Left lobe of liver (tissue), 2 donors: Measurements from ENCODE around the gene NME4. TPM values are rescaled to one million over a fixed set of nuclear protein-coding genes. Genes with fewer than 3 reads are reported as not detected.

Source experiments
- ATAC-seq: fragments of 200-7000 bp; cut with Tn5 transposase; one replicate; pipeline ENCODE4 v1.9.1; 2020; ENCODE audit warnings: mild to moderate bottlenecking, moderate library complexity
- DNase-seq: peaks from one replicate; pipeline ENCODE4 v3.0.0-alpha.2; 2020; ENCODE audit warnings: low spot score
- total RNA-seq: library from RNA; stranded (reverse); gene quantifications from one replicate; pipeline ENCODE4 v1.2.1, GENCODE V29; 2021
- donor health status: DM: no; HTN: no; CAD: no; lungs with moderate emphysema.
- donor health status: DM: no; HTN: yes; CAD: no.

NME4 gene
- total RNA-seq, 1 donor from 2014 or later = 64.9 TPM

DNA sequence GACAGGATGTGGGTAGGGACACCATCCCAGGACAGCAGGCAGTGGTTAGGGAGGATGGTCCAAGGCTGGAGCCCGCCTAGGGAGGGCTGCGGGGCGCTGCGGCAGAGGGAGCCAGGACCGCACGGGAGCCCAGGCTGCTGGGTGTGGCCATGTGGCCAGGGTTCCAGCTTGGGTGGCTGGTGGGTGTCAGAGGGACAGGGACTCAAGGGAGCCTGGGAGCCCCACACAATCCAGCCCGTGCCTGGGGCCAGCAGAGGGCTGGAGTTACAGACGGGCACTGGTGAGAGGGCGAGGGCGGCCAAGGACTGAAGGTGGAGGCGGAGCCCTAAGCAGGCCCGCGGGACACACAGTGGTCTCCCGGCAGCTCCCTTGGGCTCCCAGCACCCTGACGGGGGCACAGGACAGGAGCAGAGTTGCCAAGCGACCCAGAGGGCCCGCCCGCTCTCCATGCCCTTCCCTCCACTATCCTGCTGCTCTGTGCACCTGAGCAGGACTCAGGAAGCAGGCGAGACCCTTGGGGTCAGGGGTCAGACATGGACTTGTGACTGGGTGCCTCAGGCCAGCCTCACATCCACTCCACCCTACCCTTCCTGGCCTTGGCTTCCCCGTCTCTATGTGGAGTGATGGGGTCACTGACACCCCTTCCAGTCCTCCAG is 33.8 kb upstream of the NME4 start:
- ATAC-seq (no peak), DNase-seq (no peak)

DNA sequence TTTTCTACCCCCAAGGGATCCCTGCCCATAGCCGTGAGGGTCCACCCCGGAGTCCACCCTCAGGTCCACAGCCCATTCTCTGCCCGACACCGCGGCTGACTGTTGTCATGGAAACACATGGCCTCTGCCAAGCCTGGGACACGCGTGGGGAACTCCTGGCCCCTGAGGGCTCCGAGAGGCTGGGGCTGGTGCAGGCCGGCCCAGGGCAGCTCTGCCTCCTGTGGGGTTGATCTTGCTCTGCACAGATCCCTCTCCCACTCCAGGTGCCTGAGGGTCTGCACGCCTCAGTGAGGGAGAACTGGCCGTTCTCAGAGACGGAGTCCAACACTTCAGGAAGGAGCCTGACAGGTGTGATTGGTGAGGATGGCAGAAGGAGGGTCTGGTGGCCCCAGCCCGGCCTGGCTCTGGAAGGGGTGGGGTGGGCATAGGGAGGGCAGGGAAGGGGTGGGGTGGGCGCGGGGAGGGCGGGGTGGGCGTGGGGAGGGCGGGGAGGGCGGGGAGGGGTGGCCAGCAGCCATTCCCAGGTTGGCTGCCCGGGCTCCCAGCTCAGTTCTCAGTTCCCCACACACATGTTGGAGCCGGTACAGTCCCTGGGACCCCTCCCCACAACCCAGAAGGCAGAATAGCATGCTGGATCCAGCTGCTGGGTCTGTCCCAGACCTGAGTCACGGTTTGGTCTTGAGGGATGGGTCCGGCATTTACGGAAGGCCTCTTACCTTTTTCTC is 33.1 kb upstream of the NME4 start:
- no peak for DNase-seq
- no peak for ATAC-seq

DNA sequence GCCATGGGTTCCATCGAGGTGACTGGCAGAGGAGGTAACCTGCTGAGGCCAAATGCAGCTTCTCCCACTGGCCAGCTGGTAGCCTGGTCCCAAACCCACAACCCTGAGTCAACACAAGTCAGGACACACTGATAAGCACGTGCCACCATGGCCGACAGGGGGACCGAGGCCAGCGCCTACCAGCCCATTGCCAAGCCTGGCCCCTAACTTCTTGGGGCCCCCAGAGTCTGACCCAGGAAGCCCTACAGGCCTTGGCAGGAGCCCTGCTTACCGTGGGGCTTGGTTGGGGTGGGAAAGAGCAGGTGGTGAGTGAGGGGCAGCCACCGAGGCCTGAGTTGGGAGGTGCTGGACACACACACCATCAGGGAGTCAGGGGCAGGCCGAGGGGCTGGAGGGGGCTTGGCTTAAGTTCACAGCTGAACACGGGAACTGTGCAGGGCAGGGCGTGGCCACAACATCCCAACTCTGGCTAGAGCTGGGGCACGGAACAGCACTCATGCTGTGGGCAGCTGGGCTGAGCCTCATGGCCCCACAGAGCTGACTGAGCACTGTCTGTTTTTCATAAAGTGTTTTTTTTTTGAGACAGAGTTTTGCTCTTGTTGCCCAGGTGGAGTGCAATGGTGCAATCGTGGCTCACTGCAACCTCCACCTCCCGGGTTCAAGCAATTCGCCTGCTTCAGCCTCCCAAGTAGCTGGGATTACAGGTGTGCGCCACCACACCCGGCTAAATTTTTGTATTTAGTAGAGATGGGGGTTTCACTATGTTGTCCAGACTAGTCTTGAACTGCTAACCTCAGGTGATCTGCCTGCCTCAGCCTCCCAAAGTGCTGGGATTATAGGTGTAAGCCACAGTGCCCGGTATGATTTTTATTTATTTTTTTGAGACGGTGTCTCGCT is 32.2 kb upstream of the NME4 start:
- ATAC-seq = no peak
- no peak for DNase-seq

DNA sequence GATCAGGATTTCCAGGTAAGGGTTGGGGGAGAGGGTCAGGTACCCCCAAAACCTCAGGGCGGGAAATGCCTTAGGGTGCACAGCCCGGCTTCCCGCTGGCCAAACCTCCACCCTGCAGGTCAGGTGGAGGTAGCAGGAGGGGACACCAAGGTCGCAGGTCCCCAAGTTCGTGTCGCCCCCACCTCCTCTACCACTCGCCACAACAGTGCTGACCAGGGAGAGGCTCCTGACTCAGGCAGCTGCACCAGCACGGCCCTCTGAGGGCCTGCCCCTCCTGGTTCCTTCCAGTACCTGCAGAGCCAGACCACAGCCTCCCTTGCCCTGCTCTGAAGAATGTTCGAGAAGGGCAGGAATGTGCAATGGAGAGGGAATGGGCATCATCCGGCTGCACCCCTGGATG is 30.5 kb upstream of the NME4 start:
- DNase-seq (no peak), ATAC-seq (no peak)

DNA sequence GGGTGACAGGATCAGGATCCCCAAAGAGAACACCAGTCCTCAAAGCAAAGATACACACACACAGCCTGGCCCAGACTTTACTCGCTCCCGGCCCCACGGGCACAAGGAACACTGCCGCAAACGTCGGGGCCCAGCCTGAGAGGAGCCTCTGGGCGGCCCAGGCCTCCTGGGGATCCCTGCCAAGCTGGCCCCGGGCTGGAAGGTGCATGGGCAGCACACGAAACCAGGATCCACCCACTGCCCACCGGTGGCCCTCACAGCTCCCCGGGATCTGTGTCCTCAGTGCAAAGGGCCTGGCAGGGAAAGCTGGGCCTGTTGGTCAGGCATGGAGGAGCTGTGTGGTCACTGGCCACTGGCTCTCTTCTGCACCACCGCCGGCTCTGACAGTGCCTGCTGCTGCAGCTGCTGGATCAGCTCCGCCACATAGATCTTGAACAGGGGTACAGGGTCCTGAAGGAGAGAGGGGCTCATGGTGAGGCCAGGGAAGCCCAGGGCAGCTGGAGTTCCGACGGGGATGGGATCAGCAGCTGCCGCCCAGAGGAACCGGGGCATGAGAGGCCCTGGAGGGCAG is 29.6 kb upstream of the NME4 start:
- DNase-seq = no peak
- no peak for ATAC-seq

DNA sequence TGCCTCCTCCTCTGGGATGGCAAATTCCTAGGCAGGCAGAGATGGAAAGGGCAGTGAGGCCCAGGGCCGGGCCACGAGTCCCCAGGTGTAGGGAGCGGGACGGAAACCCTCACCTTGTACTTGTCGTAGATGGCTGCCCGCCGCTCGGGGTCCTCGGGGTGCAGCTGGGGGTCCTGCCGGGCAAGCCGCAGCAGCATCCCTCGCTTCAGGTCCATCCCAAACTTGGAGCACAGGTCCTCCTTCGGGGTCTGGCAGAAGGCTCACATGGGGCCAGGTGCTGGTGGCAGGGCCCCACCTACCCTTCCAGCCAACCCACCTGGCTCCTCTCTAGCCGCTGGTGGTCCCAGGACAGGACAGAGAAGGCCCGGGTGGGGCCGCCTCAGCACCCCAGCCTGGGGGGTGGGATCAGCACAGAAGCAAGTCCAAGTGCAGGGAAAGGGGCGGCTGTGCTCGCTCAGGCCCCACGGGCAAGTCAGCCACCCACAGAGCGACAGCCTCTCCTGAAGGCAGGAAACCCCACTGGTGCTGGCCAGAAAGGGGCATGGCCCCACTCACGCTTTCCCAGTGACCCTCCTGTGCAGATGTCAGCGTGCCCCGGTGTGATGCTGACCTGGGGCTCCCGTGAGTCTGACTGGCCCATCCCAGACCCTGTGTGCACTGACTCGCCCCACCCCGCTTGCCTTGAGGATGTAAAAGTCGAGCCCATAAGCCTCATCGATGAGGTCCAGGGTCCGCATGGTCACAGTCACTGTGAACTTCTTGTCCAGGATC is 28.4 kb upstream of the NME4 start:
- ATAC-seq (no peak), DNase-seq (no peak)

DNA sequence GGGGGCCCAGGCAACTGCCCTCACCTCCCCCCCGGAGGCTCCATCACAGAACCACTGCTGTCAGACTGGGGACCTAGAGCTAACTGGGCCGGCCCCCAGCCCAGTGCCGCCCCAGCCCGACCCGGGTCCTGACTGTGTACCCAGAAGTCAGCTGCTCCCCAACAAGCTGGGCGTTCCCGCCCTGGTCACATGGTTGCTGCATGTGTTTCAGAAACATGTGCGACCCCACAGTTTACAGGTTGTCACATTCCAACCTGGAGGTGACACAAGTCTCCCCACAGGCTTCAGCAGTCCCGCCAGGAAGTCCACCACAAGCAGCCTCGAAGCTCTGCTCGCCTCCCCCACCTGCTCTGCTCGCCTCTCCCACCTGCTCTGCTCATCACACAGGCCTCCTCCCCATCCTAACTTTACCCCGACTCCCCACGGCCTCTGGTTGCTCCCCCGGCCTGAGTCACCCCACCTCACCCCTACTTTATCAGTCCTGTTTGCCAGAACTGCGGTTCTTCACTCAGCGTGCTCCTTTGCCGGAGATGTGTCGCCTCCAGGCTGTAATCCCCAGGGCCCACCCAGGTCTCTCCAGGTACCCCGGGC is 27.6 kb upstream of the NME4 start:
- DNase-seq = no peak

DNA sequence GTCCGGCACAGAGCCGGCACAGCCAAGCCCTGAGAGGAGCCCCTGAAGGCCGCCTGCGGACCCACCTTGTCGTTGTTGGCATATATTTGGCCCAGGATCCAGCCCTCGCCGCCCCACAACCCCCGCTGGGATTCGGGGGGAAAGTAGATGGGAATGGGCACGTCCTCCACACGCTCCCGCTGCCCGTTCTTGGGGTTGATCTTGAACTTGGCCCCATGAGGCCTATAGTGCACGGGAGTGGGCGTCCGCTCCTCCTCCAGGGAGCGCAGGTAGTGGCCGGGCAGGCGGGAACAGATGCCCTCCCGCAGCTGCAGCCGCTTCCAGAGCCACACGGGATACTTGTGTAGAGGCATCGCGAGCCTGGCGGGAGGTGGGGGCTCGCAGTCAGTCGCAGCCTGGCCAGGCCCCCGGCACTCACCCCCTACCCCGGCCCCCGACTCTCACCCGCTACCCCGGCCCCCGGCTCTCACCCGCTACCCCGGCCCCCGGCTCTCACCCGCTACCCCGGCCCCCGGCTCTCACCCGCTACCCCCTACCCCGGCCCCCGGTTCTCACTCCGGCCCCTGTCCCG is 27.0 kb upstream of the NME4 start:
- peak; percentile 44 for DNase-seq
- ATAC-seq = peak; percentile 7

More for the DNA sequence above, 27.6 kb upstream of the NME4 start:
- ATAC-seq = no peak

DNA sequence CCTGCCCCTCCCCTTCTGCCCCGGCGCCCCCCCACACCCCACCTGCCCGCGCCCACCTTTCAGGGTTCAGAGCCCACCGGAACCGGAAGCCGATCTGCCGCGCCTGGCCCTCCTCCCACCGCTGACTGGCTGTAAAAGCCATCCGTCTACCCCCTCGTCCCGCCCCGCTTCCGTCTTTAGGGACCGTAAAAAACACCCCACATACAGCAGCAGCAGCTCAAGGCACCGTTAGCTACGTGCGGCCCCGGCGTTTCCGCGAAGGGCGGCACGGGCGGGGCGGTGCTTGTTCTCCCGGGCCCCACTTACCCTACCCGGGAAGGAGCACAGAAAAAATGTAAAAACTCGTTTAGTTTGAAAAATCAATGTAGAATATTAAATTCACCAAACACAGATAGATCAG is 26.6 kb upstream of the NME4 start, which contains the start of gene MRPL28:
TSS of gene MRPL28 (minus strand) at position 96 of the 400 bp plus-strand sequence. CDS start 320 bp downstream, outside the sequence.
- peak; percentile 95 for DNase-seq
- ATAC-seq = peak; percentile 95

DNA sequence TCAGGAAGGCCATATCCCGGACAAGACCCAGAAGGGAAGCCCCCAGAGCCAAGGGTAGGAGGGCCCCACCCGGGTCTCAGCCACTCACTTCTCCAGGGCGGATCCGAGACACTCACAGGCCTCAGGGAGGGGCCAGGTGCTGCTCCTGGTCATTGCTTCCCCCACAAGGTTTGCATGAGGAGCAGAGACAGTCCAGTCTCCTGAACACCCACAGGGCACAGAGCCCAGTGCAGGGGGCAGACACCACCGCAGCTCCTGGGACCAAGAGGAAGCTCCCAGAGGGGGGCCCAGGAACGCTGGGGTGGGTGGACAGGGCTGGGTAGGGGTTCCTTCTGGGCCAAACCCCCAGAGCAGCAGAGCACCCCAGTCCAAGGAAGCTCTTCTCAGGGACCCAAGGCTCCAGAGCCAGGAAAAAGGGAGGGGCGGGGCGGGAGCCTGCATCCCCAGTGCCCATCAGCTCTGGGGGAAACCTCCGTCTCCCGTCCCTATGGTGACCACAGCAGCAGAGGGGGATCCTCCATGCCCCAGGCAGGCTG is 26.0 kb upstream of the NME4 start:
- DNase-seq = peak; percentile 49

DNA sequence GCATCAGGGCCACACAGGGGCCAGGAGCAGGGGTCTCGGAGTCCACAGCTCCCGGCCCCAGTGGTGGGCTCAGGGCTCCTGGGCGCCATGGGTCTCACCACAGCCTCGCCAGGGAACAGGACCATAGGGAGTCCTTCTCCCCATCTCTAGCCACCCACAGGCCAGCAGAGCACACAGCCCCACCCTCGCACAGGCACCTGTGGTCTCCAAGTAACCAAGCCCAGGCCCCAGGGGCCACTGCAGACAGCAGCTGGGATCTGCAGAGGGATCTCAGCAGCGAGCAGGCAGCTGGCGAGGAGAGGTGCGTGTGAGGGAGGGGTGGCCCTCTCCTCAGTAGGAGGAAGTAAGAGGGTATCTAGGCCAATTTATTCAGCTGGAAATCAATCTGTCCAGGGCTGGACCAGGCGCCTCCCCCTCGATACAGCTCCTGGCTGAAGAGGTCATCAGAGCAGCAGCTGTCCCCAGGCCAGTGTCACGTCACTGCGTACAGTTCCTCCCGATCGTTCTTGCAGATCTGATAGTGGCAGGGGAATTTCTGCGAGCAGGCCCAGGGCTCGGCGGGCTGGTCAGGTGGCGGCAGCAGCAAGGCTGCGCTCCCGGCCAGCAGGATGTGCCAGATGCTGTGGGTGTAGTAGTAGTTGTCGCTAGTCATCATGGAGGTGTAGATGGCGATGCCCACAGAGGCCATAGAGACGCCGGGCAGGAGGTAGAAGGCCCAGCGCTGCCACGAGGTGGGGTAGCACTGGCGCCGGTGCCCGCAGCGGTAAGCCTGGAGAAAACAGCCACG is 25.3 kb upstream of the NME4 start:
- no peak for ATAC-seq
- no peak for DNase-seq

More for the DNA sequence above, 26.0 kb upstream of the NME4 start:
- ATAC-seq = no peak

DNA sequence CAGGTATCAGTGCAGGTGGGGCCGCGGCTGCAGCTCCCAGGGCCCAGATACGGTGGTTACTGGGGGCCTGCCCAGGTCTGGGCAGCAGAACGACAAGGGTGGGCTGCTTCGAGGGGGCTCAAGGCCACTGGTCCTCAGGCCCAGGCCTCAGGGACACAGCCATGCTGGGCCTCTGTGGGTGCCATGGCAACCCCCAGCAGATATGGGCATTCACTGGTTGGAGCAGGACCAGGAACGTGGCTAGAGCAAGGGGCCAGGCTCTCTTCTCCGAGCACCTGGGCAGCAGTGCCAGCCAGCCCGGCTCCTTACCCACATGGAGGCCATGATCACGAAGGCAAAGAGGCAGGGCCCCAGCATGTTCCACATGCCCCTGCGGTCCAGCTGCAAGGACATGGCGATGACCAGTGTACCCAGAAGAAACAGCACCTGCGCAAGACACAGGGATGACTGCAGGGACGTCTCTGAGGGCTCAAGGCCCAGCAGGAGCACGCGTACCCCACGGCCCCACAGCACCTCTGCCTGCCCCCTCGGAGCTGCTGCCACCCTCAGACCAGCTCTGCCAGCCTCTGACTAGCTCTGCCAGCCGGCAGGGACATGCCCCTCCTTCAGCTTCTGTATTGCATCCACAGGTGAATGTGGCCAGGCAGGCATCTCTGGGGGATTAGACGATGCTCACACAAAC is 24.6 kb upstream of the NME4 start:
- ATAC-seq (no peak), DNase-seq (no peak)

DNA sequence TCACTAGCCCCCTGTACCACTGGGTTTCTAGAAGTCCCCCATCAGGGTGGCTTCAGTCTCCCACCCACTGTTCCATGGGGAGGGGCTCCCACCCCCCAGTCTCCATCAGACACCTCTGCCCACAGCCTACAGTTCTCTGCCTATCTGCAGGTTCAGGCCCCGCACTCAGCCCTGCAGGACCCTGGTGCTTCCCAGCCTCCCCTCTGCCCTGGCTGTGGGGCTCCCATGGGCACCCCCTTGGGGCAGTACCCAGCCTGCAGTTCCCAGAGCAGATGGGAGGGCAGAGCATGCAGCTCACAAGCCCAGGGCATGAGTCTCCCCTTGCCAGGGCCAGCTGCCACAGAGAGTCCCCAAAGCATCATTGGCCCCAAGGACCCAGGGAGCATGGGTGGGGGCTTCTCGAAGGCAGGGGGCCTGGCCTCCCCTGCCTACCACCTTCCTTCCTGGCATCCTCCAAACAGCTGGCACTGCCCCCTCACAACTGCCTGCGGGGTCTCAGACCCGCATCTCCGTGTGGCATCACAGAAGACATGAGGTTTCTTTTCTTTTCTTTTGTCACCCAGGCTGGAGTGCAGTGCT is 23.9 kb upstream of the NME4 start:
- ATAC-seq (no peak), DNase-seq (no peak)

DNA sequence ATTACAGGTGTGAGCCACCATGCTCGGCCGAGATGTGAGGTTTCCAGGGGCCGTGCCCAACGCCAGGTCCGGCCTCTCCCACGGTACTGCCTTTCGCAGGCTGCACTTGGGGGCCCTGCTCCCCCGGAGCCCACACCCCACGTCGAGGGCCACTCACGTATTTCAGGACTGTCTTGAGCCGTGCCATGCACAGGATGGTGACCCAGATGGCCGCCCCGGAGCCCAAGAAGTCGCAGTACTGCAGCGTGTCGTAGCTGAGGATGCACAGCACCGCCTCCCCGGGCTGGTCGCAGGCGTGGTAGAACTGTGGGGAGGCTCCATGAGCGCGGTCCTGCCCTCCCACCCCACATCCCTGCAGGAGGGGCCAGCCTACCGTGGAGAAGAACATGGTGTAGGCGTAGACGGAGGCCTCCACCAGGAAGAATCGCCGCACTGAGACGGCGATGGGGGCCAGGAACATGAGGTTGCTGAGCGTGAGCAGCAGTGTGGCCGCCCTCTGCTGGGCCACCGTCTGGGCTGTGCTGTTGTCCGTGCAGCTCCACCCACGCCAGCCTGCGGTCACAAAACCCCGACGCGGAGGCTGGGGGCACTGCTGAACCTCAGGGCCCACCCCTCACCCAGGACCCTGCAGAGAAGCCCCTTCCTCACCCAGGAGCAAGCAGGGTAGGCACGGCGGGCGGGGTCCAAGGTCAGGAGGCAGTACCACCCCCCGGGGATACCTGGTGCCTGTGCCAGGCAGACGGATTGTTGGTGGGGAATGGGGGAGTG is 23.0 kb upstream of the NME4 start:
- ATAC-seq (no peak), DNase-seq (no peak)

DNA sequence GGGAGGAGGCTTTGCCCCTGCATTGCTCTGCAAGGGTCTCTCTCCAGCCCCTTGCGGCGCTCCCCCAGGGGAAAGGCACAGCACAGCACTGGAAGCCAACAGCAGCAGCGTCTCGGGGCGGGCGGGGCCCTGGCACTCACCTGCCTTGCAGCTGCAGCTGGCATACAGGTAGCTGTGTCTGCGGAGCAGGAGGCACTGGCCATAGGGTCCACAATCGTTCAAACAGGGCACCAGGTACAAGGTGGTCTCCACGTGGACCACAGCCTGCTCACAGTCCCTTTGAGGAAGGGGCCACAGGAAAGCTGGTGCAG is 22.4 kb upstream of the NME4 start:
- ATAC-seq (no peak), DNase-seq (no peak)

DNA sequence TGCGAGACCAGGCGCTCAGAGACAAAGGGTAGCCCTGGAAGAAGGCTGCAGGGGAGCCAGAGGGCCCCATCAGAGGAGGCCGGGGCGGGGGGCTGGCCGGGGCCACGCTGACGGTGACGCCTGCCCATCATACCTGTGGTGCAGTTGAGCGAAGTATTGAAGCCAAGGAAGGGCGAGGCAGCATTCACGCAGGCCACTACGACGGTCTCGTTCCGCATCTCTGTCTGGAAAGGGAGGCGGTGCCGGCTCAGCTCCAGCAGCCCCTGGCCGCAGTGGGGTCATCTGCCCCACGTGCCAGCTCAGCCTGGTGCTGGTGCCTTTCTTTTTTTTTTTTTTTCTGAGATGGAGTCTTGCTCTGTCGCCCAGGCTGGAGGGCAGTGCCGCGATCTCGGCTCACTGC is 21.8 kb upstream of the NME4 start:
- no peak for ATAC-seq
- DNase-seq = no peak
